Fibroblast of skin of left biceps (primary cell): Measurements from ENCODE around the gene C3orf22.
"Not testable (repeated sequence)": the region's sequence is repeated elsewhere in the genome, so short reads cannot be mapped to it uniquely, and the experiment has no call there.

Experiments used
- DNase-seq, 2 experiments: peaks; one replicate each; pipeline ENCODE4 v3.0.0-alpha.2; 2013; ENCODE audit warnings: low read depth in 2 of 2

C3orf22 gene

DNA sequence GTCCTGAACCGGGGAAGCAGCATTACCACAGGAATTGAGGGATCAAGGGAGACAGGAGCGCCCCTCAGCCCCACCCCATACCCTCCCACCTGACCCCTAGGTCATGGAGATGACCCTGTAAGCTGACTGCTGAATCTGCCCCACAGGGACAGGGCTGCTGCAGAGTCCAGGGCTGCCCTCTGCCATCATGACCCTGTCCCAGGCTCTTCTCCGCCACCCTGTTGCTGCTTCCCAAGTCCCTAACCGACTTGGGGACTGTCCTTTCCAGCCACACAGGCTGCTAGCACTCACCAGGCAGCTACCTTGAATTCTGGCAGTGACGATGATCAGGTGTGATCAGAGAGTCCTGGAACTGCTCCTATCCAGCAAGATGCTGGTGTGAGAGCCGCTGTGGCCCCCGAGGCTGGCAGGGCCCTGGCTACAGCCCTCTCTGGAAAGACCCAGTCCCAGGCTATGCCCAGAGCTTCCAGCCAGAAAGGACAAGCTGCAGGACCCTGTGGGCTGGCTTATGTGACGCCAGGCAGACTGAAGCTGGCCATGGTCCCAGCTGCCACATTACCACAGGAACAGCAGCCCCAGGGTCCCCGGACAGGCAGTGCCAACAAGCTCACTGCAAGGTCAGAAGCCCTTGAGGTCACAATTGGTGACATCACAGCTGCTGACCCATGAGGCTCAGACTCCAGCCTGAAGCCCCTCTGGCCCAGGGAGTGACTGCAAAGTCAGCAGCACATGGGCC is at the start of gene C3orf22:
TSS of gene C3orf22 (minus strand) at position 597 of the 736 bp plus-strand sequence. CDS start 5,542 bp downstream, outside the sequence.
- DNase-seq: no peak

- no peak for DNase-seq
These were observed 48.6 kb upstream of the C3orf22 start for GRCh38 chr3:126607214-126607908.

GRCh38 chr3:126606001-126606400 is 47.3 kb upstream of the C3orf22 start:
- DNase-seq: no peak

DNA sequence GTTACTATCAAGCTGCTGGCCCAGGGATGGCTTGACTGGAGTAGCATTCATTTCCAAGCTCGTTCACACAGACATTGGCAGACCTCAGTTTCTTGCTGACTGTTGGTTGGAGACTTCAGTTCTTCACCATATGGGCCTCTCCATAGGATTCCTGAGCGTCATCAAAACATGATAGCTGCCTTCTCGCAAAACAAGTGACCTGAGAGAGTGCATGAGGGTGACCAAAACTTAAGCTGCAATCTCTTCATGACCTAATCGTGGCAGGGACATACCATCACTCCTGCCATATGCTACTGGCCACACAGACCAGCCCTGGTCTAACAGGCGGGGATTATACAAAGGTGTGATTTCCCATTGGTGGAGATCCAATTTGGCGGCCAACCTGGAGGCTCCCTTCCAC is 46.0 kb upstream of the C3orf22 start:
- DNase-seq: no peak

DNA sequence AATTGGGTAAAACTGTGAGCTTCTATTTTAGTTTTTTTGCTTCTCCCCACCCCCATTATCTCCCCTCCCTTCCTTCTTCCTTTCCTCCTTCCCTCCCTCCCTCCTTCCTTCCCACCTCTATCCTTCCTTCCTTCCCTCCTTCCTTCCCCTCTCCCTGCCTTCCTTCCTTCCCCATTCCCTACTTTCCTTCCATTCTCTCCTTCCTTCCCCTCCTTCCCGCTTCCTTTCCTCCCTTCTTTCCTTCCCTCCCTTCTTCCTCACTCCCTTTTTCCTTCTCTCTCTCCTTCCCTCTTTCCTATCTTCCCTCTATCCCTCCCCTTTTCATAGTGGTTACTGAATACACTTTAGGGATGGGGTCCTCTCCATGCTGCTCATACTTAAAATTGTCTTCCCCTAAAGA is 40.4 kb upstream of the C3orf22 start:
- no peak for DNase-seq

DNA sequence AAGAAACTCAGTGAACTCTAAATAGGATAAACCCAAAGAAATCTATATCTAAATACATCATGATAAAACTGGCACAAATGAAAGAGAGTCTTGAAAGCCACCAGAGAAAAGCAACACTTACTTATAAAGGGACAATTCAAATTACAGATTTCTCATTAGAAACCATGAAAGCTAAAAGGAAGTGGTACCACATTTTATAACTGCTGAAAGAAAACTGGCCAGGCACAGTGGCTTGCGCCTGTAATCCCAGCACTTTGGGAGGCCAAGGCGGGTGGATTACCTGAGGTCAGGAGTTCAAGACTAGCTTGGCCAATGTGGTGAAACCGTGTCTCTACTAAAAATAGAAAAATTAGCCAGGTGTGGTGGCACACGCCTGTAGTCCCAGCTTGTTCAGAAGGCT is 36.7 kb upstream of the C3orf22 start:
- DNase-seq: not testable (repeated sequence)

GRCh38 chr3:126591515-126591914 is 32.8 kb upstream of the C3orf22 start:
- not testable (repeated sequence) for DNase-seq

DNA sequence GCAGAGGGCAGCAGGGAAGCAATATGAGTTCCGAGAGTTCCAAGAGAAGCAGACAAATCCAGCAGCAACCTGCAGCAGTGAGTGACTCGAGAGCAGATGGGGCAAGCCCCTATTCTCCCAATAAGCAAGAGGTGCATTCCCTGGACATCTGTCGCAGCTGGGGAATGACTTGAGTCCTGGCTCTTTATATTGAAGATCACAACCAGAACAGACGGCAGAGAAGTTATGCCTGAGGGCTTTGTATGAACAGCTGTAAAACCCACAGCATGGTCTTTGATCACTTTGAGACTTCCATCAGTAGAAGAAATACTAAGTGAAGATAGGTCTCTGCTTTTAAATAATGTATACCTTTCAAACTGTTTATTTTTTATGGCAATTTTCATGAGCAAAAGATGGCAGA is 23.6 kb upstream of the C3orf22 start:
- no peak for DNase-seq

DNA sequence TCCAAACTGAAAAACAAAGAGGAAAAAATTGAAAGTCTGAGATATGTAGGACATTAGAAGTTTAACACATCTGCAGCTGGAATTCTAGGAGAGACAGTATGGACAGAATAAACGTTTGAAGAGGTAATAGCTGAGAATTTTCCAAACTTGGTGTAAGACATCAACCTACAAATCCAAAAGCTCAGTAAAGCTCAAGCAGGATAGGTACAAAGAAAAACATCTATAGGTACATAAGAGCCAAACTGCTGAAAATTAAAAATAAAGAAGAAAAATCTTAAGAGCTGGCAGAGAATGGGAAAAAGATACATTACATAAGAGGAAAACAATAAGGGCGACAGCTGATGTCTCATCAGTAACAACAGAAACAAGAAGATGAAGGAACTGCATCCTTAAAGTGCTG is 22.8 kb upstream of the C3orf22 start:
- DNase-seq: no peak

GRCh38 chr3:126580746-126581145 is 22.0 kb upstream of the C3orf22 start:
- DNase-seq: no peak

- no peak for DNase-seq
These were observed 20.0 kb upstream of the C3orf22 start for GRCh38 chr3:126578702-126579101.

- no peak for DNase-seq
These were observed 18.5 kb upstream of the C3orf22 start for GRCh38 chr3:126577261-126577660.

DNA sequence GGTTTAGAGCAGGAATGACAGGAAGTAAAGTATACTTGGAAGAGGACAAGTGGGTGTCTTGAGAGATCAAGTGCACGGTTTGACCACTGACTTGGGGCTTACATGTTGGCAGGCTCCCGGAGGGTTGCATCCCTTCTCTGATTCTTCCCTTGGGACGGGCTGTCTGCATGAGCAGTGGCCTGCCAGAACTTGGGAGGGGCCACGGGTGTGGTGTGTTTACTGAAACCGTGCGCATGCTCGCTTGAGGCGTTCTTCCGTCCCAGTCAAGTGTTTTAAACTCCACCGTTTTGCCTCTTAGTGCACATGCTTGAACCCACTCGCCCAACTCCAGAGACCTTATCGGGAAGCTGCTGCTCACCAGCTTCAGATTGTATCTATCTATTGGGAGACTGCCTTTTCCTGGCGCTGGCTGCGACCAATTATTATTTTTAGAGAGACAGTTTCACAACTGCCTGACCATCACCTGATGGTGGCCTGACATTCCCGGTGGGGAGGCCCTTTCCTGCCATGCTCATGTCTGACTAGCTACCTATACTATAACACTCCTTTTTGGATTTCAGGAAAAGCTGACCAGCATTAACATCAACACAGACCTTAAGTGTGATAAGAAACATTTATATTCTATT is 14.9 kb upstream of the C3orf22 start:
- DNase-seq: no peak

GRCh38 chr3:126571078-126571477 is 12.3 kb upstream of the C3orf22 start:
- no peak for DNase-seq

- DNase-seq: no peak
These were observed 11.4 kb upstream of the C3orf22 start for GRCh38 chr3:126570103-126570541.

DNA sequence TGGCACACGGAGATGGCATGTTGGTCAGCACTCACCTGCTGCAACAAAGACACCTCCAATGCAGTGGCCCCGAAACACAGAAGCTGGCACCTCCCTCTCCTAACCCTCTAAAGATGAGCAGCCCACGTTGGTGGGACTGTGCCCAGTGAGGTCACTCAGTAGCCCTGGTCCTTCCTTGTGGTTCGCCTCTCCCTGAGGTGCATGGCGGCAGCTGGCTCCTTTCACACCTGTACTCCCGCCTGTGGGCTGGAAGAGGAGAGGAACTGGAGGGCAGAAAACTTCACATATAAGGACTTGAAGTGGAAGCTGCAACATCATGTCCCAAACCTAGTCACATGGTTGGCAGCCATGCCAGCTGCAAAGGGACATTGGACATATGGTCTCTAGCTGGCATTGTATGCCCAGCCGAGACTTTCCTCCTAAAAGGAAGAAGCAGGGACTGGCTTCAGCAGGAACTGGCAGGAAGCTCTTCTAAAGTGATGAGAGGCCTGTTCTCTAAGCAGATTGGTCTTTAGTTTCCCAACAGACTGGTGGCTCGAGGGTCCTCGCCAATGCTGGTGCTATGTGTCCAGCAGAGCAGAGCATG is 10.8 kb upstream of the C3orf22 start:
- no peak for DNase-seq

DNA sequence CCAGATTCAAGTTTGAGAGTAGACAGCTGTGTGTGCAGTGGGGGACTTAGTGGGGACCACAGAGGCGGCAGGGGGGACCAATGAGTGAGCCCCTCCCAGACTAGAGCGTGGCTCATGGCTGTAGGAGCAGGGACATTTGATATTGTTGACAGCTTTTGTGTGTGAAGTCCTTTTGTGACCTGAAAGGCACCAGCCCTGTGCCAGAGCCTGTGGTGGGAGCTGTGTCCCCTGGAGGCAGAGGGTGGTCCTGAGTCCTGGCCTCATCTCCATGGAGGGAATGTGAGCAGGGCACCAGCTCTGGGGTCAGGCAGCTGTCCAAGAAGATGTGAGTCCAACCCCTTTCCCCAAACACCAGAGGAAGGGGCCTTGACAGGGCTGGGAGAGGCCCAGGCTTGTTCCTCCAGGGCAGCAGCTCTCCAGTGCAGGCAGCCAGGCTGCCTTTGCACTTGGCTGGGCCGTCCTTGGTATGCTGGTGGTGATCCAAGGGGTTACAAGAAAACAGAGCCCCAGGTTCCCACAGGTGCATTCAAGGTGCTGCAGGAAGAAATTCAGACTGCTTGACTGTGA is 10.1 kb upstream of the C3orf22 start:
- DNase-seq: no peak

DNA sequence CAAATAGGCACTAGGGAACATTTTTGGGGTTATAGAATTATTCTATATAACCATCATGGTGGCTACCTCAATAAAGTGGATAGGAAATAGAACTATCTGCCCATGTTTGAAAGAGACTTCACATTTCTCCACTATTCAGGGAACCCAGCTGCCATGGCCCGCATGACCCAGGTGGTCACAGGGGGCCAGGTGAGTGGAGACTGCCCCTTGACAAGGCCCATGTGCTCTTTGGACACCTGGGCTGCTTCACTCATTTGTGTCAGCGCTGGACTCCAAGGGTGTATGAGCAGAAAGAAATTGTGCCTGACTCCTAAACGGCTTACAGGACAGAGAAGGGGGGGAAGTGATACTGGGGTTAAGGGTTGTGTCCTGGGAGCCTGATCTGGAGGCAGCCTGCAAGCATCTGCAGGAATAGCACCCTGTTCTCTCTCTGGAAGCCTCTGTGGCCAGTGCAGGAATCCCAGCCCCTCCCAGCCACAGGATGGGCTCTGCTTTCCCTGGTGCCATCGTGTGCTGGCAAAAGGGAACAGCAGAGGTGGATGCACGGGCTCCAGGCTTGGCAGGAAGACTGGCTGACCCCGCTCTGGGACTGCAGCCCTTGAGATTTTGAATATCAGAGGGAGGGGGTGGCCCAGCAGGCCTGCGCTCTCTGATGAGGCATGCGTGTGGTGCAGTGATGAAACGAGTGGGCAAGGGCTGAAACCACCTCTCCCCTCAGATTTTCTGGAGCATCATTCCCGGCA is 9.1 kb upstream of the C3orf22 start:
- DNase-seq: no peak

DNA sequence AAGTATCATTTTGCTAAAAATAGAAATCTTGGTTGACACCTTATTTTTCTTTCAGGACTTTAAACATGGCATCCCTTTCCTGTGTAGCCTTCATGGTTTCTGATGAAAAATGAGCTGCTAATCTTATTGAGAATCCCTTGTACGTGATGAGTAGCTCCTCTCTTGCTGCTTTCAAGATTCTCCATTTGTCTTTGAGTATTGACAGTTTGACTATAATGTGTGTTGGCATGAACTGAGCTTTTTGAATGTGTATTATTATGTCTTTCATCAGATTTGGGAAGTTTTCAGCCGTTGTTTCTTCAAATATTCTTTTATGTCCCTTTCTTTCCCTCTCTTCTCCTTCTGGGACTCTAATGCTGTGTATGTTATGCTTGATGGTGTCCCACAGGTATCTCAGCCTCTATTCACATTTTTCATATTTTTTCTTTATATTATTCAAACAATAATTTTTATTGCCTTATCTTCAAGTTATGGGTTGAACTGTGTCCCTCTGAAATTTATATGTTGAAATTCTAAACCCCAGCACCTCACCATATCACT is 4.1 kb upstream of the C3orf22 start:
- no peak for DNase-seq

DNA sequence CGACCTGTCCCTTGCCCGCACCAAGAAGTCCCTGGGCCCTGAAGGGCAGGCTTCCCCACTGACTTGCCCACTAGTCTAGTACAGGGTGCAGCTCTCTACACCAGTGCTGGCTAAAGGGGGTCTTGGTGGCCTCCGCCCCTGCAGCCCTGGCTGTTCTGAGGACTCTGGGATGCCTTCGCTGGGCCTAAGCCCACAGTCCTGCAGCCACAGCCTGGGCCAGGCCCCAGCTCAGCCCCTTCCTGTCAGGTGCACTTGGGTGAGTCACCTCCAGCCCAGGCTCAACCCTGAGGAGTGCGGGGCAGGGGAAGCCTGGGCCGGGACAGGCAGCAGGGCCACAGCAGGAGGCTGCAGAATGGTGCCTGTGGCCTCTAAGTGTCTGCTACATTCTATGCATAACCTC is 971 bp downstream of the C3orf22 start:
- no peak for DNase-seq

- DNase-seq: no peak
These were observed 1.4 kb downstream of the C3orf22 start for GRCh38 chr3:126557415-126557745.
